Renal pelvis (tissue), 3 donors: ENCODE measurements around the gene MCIDAS. TPM values are rescaled to one million over a fixed set of nuclear protein-coding genes. Genes with fewer than 3 reads are reported as not detected.

Experiments used
- polyA plus RNA-seq, 3 donors: library from polyadenylated mRNA; unstranded; fragments of 120-200 nt; gene quantifications; one replicate each; pipeline ENCODE4 v1.2.1, GENCODE V29; 2013; ENCODE audit not compliant: insufficient read length in 3 of 3

MCIDAS gene
- polyA plus RNA-seq, 3 donors: 0.91 to 1.4 (median 0.92) TPM

Other genes with a start within 250 kb of the MCIDAS start
- 1 to 10 TPM; 6.0 to 9.0 (median 8.3) TPM for gene ESM1, start 241.7 kb downstream of the MCIDAS start, polyA plus RNA-seq
- gene GZMK, start 203.1 kb downstream of the MCIDAS start, polyA plus RNA-seq: under 1 TPM in 1 of 3 donors, not detected in 2; 0.06 TPM
- gene GZMA, start 124.7 kb downstream of the MCIDAS start, polyA plus RNA-seq: under 1 TPM; 0.31 to 0.96 (median 0.43) TPM
- gene GPX8, start 67.1 kb downstream of the MCIDAS start, polyA plus RNA-seq: 10 to 100 TPM; 65.4 to 76.2 (median 70.1) TPM
- under 1 TPM; 0.63 to 0.71 (median 0.64) TPM for gene CDC20B, start 54.1 kb downstream of the MCIDAS start, polyA plus RNA-seq
- gene CCNO, start 6.3 kb upstream of the MCIDAS start, polyA plus RNA-seq: 1 to 10 TPM; 8.2 to 10.0 (median 8.3) TPM
- gene DHX29, start 80.4 kb upstream of the MCIDAS start, polyA plus RNA-seq: 10 to 100 TPM; 38.7 to 43.3 (median 41.2) TPM
- gene MTREX, start 80.7 kb upstream of the MCIDAS start, polyA plus RNA-seq: 100 to 1,000 TPM in 1 of 3 donors, 10 to 100 TPM in 2; 81.8 to 105 (median 82.9) TPM